K562 (cell line): Measurements from ENCODE around the gene PGM2. TPM values are rescaled to one million over a fixed set of nuclear protein-coding genes. Genes with fewer than 3 reads are reported as not detected.

Experiments used
- ATAC-seq: fragments of 200-7000 bp; cut with Tn5 transposase; 3 replicates; pipeline ENCODE4 v1.9.1; 2020; ENCODE audit warnings: moderate library complexity
- BruUV-seq: library from RNA; stranded (reverse); fragments of 400-500 nt; replicated peaks from 2 replicates; lab custom pipeline; 2021; lab: Mats Ljungman, UMichigan
- CTCF ChIA-PET: fragments of 300-600 bp; formaldehyde crosslinking; extraction: SDS; loops from one replicate; lab custom pipeline; 2021; ENCODE audit warnings: low intra/inter-chr PET ratio; lab: Yijun Ruan, JAX
- POLR2A ChIA-PET: fragments of 300-600, 350-650 bp; sonication (Branson Sonifier 250); formaldehyde crosslinking; extraction: SDS; loops from one replicate; lab custom pipeline; 2021; ENCODE audit warnings: antibody characterized with exemption, inconsistent platforms; lab: Yijun Ruan, JAX
- DNase-seq, 4 experiments: peaks; one replicate each; pipeline versions ENCODE4 v3.0.0 to v3.0.0-alpha.2; 2011 to 2018; ENCODE audit warnings: low spot score in 3 of 4, mixed read lengths in 3 of 4; ENCODE audit errors: extremely low read depth in 1 of 4
- FAIRE-seq: peaks from 2 replicates; lab custom pipeline; 2011; peaks lifted over from hg19 to GRCh38; lab: Jason Lieb, UNC
- H2AFZ ChIP-seq: 2 replicates; pipeline ENCODE4 v1.6.0; 2011; ENCODE audit warnings: low read depth, low read length, control low read depth, inconsistent platforms
- H3K27ac ChIP-seq: fragments of 200-600 bp; 3 replicates; pipeline ENCODE4 v1.8.0; 2011; ENCODE audit warnings: low read depth, mild to moderate bottlenecking, control low read depth, inconsistent platforms, low read length, moderate library complexity, mixed read lengths; ENCODE audit errors: extremely low read depth
- H3K27me3 ChIP-seq, 2 experiments: fragments of 300-600 bp in 1 of 2; 2 replicates in 1 of 2; 3 replicates in 1 of 2; pipeline versions ENCODE4 v1.6.0 to v1.8.0; 2011; ENCODE audit warnings: inconsistent platforms in 2 of 2, low read length in 2 of 2, mild to moderate bottlenecking in 1 of 2, mixed read lengths in 1 of 2, moderate library complexity in 1 of 2; ENCODE audit not compliant: control insufficient read depth in 2 of 2, insufficient read depth in 2 of 2
- H3K36me3 ChIP-seq: fragments of 300-600 bp; 3 replicates; pipeline ENCODE4 v1.8.0; 2011; ENCODE audit warnings: mild to moderate bottlenecking, low read length, inconsistent platforms; ENCODE audit not compliant: control insufficient read depth, insufficient read depth
- H3K4me1 ChIP-seq, 2 experiments: fragments of 200-600 bp in 1 of 2; replicated peaks in 1 of 2; 2 replicates in 1 of 2; 3 replicates in 1 of 2; pipeline versions ENCODE4 v1.5.1 to v1.8.0; 2011; ENCODE audit warnings: inconsistent platforms in 2 of 2, low read length in 2 of 2, mild to moderate bottlenecking in 1 of 2, mixed read lengths in 1 of 2, moderate library complexity in 1 of 2; ENCODE audit not compliant: control insufficient read depth in 2 of 2, insufficient read depth in 2 of 2
- H3K4me2 ChIP-seq: 2 replicates; pipeline ENCODE4 v1.6.1; 2011; ENCODE audit warnings: low read length, control low read depth, inconsistent platforms, mixed read lengths; ENCODE audit not compliant: insufficient read depth
- H3K4me3 ChIP-seq: fragments of 200-600 bp; sonication (generic), shearing (Covaris generic); 2 replicates; pipeline ENCODE4 v1.5.1; 2016; ENCODE audit warnings: control low read depth, inconsistent platforms
- H3K79me2 ChIP-seq: fragments of 200-600 bp; 3 replicates; pipeline ENCODE4 v1.8.0; 2011; ENCODE audit warnings: low read length, inconsistent platforms; ENCODE audit not compliant: control insufficient read depth, insufficient read depth
- H3K9ac ChIP-seq, 2 experiments: 2 replicates each; pipeline versions ENCODE4 v1.6.0 to v1.6.1; 2011; ENCODE audit warnings: low read depth in 2 of 2, low read length in 2 of 2, control low read depth in 1 of 2, inconsistent platforms in 1 of 2, mild to moderate bottlenecking in 1 of 2, mixed read lengths in 1 of 2; ENCODE audit not compliant: insufficient read depth in 1 of 2
- H3K9me1 ChIP-seq: one replicate; pipeline ENCODE4 v1.6.0; 2011; ENCODE audit warnings: inconsistent platforms, mild to moderate bottlenecking, low read length, moderate library complexity; ENCODE audit not compliant: control insufficient read depth, insufficient read depth
- H3K9me3 ChIP-seq: replicated peaks from 2 replicates; pipeline ENCODE4 v1.5.1; 2011; ENCODE audit warnings: low read depth, low read length, inconsistent platforms; ENCODE audit not compliant: control insufficient read depth, insufficient read depth
- H4K20me1 ChIP-seq: replicated peaks from 2 replicates; pipeline ENCODE4 v1.6.1; 2011; ENCODE audit warnings: low read length, inconsistent platforms, mixed read lengths; ENCODE audit not compliant: control insufficient read depth, insufficient read depth
- CBX8 ChIP-seq: fragments of 200-600 bp; sonication (generic); IDR thresholded peaks from 2 replicates; pipeline ENCODE4 v1.6.1; 2012; ENCODE audit warnings: borderline replicate concordance, mixed run types, low read depth, mild to moderate bottlenecking, moderate library complexity, mixed read lengths, low read length, control low read depth, inconsistent platforms; ENCODE audit not compliant: poor library complexity, severe bottlenecking; ENCODE audit errors: extremely low read depth
- LARP7 ChIP-seq: fragments of 450-650 bp; IDR thresholded peaks from 2 replicates; pipeline ENCODE4 v1.6.1; 2016
- YY1 ChIP-seq, 3 experiments: IDR thresholded peaks; 2 replicates each; pipeline ENCODE4 v1.6.1; 2011; ENCODE audit warnings: low read length in 2 of 3, mild to moderate bottlenecking in 2 of 3, moderate library complexity in 2 of 3, borderline replicate concordance in 1 of 3, control low read depth in 1 of 3, low read depth in 1 of 3; ENCODE audit not compliant: insufficient read depth in 3 of 3, insufficient replicate concordance in 2 of 3, control insufficient read depth in 1 of 3, insufficient read length in 1 of 3; ENCODE audit errors: extremely low read depth in 1 of 3
- WGBS: fragments of 100-300 bp; shearing (Covaris generic); methylation state at CpG from one replicate; pipeline ENCODE4 v1.1.6; 2016; ENCODE audit warnings: low coverage, mixed read lengths; ENCODE audit not compliant: insufficient coverage; ENCODE audit errors: missing lambda C conversion rate; 5-methylcytosine and 5-hydroxymethylcytosine counted together
- in situ Hi-C: fragments of 300-500 bp; cut with MboI; formaldehyde crosslinking; loops from 4 replicates; pipeline ENCODE4 v1.15.0; 2018; ENCODE audit warnings: inconsistent platforms, mixed read lengths
- intact Hi-C: fragments of 100-400 bp; cut with micrococcal nuclease; formaldehyde crosslinking; loops from 2 replicates; pipeline ENCODE4 v1.14.2; 2022
- polyA plus RNA-seq, 8 experiments: library from polyadenylated mRNA; depleted of rRNA in 4 of 8; stranded (reverse) in 5 of 8; unstranded in 3 of 8; fragments of >200 nt; fragmentation: Nextera tagmentation in 2 of 8; fragmentation: Illumina TruSeq in 1 of 8; extraction: Ambion mirVana in 2 of 8; extraction: Trizol in 1 of 8; gene quantifications; 2 replicates each; pipeline versions ENCODE4 v1.2.1 to v1.2.3, GENCODE V29; 2011 to 2014; ENCODE audit warnings: inconsistent platforms in 1 of 8, missing spikeins in 1 of 8
- total RNA-seq, 7 experiments: library from RNA; depleted of rRNA in 6 of 7; stranded (reverse); fragments of >200 nt in 6 of 7; fragmentation: Illumina TruSeq in 2 of 7; extraction: Trizol in 2 of 7; gene quantifications; 2 replicates each; pipeline versions ENCODE4 v1.2.1 to v1.2.3, GENCODE V29; 2011 to 2021; ENCODE audit warnings: low replicate concordance in 1 of 7
- TF ChIP-seq, protein P1 (sequence below): fragments of 250-450 bp; sonication (Bioruptor Pico); IDR thresholded peaks from 2 replicates; pipeline ENCODE4 v1.6.1; 2021; ENCODE audit warnings: mild to moderate bottlenecking

Gene PGM2
- total and polyA plus RNA-seq, 9 of the 15 experiments (the other 6 are each of a cell fraction or from before 2014, with no cell fraction given), result 15.2 to 77.3 (median 51.4) TPM

DNA sequence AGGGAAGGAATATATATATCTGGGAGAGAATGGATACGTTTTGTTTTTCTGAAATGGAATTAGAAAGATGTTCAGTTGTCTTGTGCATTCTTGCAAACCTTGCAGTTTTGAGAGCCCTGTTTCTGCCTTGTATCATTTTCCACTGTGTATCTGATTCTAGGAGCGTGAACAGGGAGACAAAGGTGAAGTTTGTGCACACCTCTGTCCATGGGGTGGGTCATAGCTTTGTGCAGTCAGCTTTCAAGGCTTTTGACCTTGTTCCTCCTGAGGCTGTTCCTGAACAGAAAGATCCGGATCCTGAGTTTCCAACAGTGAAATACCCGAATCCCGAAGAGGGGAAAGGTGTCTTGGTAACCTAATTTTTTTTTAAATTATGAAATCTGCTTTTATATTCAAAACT is 17.7 kb downstream of the PGM2 start:
- H3K4me3 ChIP-seq, result no peak overlapping the region
- no peaks in the 10 kb centered on the region for H3K27me3 ChIP-seq
- no TSS peak for BruUV-seq
- H2AFZ ChIP-seq, result no peak overlapping the region
- 92% methylated on average over 5 of the region's 5 CpGs for WGBS
- peaks cover 78% of the 10 kb centered on the region for H3K36me3 ChIP-seq
- no peaks in the 10 kb centered on the region for H3K4me1 ChIP-seq
- no peaks in the 10 kb centered on the region for H3K9me3 ChIP-seq
- ATAC-seq (no peak), FAIRE-seq (no peak), DNase-seq (no peak)
- H3K4me2 ChIP-seq, result no peak overlapping the region
- H3K9ac ChIP-seq, result no peak overlapping the region
- ChIA-PET CTCF (no interaction called here), POLR2A (interaction anchor here (0.6 to 2.1 kb wide), 2 partner anchors 8 to 99 kb away, joined by 3 to 6 read pairs; no protein-coding TSS in a partner anchor)
- TF ChIP-seq, protein P1, sequence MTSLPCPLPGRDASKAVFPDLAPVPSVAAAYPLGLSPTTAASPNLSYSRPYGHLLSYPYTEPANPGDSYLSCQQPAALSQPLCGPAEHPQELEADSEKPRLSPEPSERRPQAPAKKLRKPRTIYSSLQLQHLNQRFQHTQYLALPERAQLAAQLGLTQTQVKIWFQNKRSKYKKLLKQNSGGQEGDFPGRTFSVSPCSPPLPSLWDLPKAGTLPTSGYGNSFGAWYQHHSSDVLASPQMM (CRISPR knock-in tag), result no peak
- TF ChIP-seq LARP7 (no peak), CBX8 (no peak), YY1 (IDR thresholded peaks at IDR 0.05; ENCODE audit: borderline replicate concordance in 1 of 3, control insufficient read depth in 1 of 3, extremely low read depth in 1 of 3, insufficient read depth in 3 of 3, insufficient read length in 1 of 3, insufficient replicate concordance in 2 of 3, low read depth in 1 of 3, low read length in 2 of 3) (no peak)
- H4K20me1 ChIP-seq, result no peaks in the 10 kb centered on the region
- intact Hi-C loops (no loop called here), in situ Hi-C loops (no loop called here)
- H3K79me2 ChIP-seq, result no peaks in the 10 kb centered on the region
- no peaks in the 10 kb centered on the region for H3K9me1 ChIP-seq
- H3K27ac ChIP-seq, result no peak overlapping the region
